ENCODE data around the gene CACNA1A. TPM values are rescaled to one million over a fixed set of nuclear protein-coding genes. Genes with fewer than 3 reads are reported as not detected.

CACNA1A gene
- total and polyA plus RNA-seq, 2 of the 4 experiments (the other 2 are of a cell fraction): 5.9 to 15.0 TPM

DNA sequence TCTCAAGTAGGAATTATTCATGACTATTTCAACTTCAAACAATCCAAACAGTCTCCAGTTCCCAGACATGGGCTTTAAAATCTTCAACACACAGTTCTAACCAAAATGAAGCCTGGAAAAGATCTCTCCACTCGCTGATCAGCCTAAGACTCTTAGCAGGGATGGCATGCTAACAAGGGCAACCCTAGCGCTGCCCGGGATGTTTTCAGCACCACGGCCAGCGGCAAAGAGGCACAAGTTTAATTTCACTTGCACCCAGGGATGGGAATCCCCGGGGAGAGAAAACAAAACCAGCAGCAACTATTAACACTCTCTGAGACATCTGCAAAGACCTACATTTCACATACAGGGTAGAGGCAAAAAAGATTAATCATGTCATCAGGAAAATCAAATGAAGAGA lies 43.0 kb downstream of the CACNA1A start:
- H3K4me1 ChIP-seq (ENCODE audit: control insufficient read depth, insufficient read depth, low read length): no peaks in the 10 kb centered on the region
- no peak overlapping the region for H2AFZ ChIP-seq (replicated peaks; ENCODE audit: low read length, poor library complexity)
- BruUV-seq (replicated peaks): no TSS peak
- intact Hi-C loops (cut with micrococcal nuclease): loop anchor here (1.0 to 10.0 kb wide), 2 partner anchors 21 to 52 kb away; no protein-coding TSS in a partner anchor
- no peak overlapping the region for H2AK9ac ChIP-seq (replicated peaks; ENCODE audit: low read depth, low read length, poor library complexity)
- no peak overlapping the region for H3K18ac ChIP-seq (ENCODE audit: low read depth, low read length)
- no peak overlapping the region for H3K14ac ChIP-seq (replicated peaks; ENCODE audit: low read depth, low read length)
- no peak overlapping the region for H3K27ac ChIP-seq (ENCODE audit: insufficient read depth, low read length)
- H2BK120ac ChIP-seq (ENCODE audit: low read depth, low read length): no peak overlapping the region
- H2BK15ac ChIP-seq (ENCODE audit: low read depth, low read length): no peak overlapping the region
- H3K23ac ChIP-seq (ENCODE audit: low read depth, low read length): no peak overlapping the region
- peaks cover 5% of the 10 kb centered on the region; the same call in 1 of the 2 replicates for H4K20me1 ChIP-seq (ENCODE audit: insufficient read depth, low read length)
- ATAC-seq (ENCODE audit: low read depth) (peak; percentile 56), DNase-seq (peak; percentile 15)
- no peak overlapping the region for H3K56ac ChIP-seq (ENCODE audit: extremely low read depth, insufficient read depth, low read length)
- H3K79me1 ChIP-seq (ENCODE audit: low read depth in 1 of 2, low read length in 2 of 2): no peaks in the 10 kb centered on the region
- no peak overlapping the region for H4K91ac ChIP-seq (ENCODE audit: insufficient read depth, low read depth, low read length)
- ChIA-PET POLR2A (ENCODE audit: unreplicated experiment) (no interaction called here), CTCF (no interaction called here)
- no peak overlapping the region for H4K8ac ChIP-seq (ENCODE audit: low read depth in 2 of 2, low read length in 2 of 2)
- no peak overlapping the region for H3K4ac ChIP-seq (ENCODE audit: low read depth, low read length)
- no peak overlapping the region for H2BK5ac ChIP-seq (ENCODE audit: low read depth, low read length, poor library complexity, severe bottlenecking)
- no peak overlapping the region for H3K9ac ChIP-seq (ENCODE audit: low read depth, low read length)
- no peaks in the 10 kb centered on the region for H3K36me3 ChIP-seq (ENCODE audit: control insufficient read depth, insufficient read depth, low read length)
- H3K4me3 ChIP-seq (ENCODE audit: insufficient read depth, low read depth, low read length): no peak overlapping the region
- WGBS, 2 experiments (ENCODE audit: extremely low coverage in 2 of 2, insufficient read length in 1 of 2): no CpG with 5 or more reads among the region's 6 CpGs
- in situ Hi-C loops (cut with MboI; ENCODE audit: low sequenced_read_pairs): no loop called here
- H3K27me3 ChIP-seq (ENCODE audit: control insufficient read depth, insufficient read depth, low read length): no peaks in the 10 kb centered on the region
- dilution Hi-C loops (cut with HindIII; ENCODE audit: low sequenced_read_pairs, unreplicated experiment): no loop called here
- no peak overlapping the region for H2AK5ac ChIP-seq (ENCODE audit: low read depth, low read length)
- H4K5ac ChIP-seq (ENCODE audit: low read depth, low read length): no peak overlapping the region
- no peaks in the 10 kb centered on the region for H3K9me1 ChIP-seq (ENCODE audit: insufficient read depth, low read length)
- no peak overlapping the region for H2BK20ac ChIP-seq (ENCODE audit: low read depth, low read length)
- TF ChIP-seq NFE2L2 (IDR thresholded peaks at IDR 0.05; ENCODE audit: low read depth, low read length): no peak
- TF ChIP-seq, protein P1, sequence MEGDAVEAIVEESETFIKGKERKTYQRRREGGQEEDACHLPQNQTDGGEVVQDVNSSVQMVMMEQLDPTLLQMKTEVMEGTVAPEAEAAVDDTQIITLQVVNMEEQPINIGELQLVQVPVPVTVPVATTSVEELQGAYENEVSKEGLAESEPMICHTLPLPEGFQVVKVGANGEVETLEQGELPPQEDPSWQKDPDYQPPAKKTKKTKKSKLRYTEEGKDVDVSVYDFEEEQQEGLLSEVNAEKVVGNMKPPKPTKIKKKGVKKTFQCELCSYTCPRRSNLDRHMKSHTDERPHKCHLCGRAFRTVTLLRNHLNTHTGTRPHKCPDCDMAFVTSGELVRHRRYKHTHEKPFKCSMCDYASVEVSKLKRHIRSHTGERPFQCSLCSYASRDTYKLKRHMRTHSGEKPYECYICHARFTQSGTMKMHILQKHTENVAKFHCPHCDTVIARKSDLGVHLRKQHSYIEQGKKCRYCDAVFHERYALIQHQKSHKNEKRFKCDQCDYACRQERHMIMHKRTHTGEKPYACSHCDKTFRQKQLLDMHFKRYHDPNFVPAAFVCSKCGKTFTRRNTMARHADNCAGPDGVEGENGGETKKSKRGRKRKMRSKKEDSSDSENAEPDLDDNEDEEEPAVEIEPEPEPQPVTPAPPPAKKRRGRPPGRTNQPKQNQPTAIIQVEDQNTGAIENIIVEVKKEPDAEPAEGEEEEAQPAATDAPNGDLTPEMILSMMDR (conservative IDR thresholded peaks at IDR 0.05; ENCODE audit: low read depth, low read length): no peak
- no peak for TF ChIP-seq MAFK (IDR thresholded peaks at IDR 0.05; ENCODE audit: low read depth, low read length)
- TF ChIP-seq CEBPB (IDR thresholded peaks at IDR 0.05; ENCODE audit: low read depth, low read length): no peak
- no peak for TF ChIP-seq RCOR1 (IDR thresholded peaks at IDR 0.05; ENCODE audit: insufficient replicate concordance, low read length)
- TF ChIP-seq CHD1 (IDR thresholded peaks at IDR 0.05; ENCODE audit: low read depth, low read length): no peak
- TF ChIP-seq, protein P2, sequence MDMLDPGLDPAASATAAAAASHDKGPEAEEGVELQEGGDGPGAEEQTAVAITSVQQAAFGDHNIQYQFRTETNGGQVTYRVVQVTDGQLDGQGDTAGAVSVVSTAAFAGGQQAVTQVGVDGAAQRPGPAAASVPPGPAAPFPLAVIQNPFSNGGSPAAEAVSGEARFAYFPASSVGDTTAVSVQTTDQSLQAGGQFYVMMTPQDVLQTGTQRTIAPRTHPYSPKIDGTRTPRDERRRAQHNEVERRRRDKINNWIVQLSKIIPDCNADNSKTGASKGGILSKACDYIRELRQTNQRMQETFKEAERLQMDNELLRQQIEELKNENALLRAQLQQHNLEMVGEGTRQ (IDR thresholded peaks at IDR 0.05; ENCODE audit: low read depth, low read length): no peak
- TF ChIP-seq, protein P3, sequence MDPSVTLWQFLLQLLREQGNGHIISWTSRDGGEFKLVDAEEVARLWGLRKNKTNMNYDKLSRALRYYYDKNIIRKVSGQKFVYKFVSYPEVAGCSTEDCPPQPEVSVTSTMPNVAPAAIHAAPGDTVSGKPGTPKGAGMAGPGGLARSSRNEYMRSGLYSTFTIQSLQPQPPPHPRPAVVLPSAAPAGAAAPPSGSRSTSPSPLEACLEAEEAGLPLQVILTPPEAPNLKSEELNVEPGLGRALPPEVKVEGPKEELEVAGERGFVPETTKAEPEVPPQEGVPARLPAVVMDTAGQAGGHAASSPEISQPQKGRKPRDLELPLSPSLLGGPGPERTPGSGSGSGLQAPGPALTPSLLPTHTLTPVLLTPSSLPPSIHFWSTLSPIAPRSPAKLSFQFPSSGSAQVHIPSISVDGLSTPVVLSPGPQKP (IDR thresholded peaks at IDR 0.05; ENCODE audit: borderline replicate concordance, low read depth, low read length): no peak
- no peak for TF ChIP-seq RAD21 (IDR thresholded peaks at IDR 0.05; ENCODE audit: low read length)
- no peak for TF ChIP-seq MXI1 (IDR thresholded peaks at IDR 0.05; ENCODE audit: borderline replicate concordance, low read depth, low read length)
- no peak for TF ChIP-seq BHLHE40 (IDR thresholded peaks at IDR 0.05; ENCODE audit: low read depth, low read length)
- no peak for TF ChIP-seq POLR2A (IDR thresholded peaks at IDR 0.05; ENCODE audit: low read depth, low read length)
- no peak for TF ChIP-seq RFX5 (IDR thresholded peaks at IDR 0.05; ENCODE audit: low read depth, low read length)
- TF ChIP-seq MAZ (IDR thresholded peaks at IDR 0.05; ENCODE audit: borderline replicate concordance, low read depth, low read length): no peak
- no peak for TF ChIP-seq SMC3 (IDR thresholded peaks at IDR 0.05; ENCODE audit: low read depth, low read length)
- no peak for TF ChIP-seq FOS (IDR thresholded peaks at IDR 0.05; ENCODE audit: low read depth, low read length)
- no peak overlapping the region for H3K4me2 ChIP-seq (ENCODE audit: low read depth, low read length)
- no peaks in the 10 kb centered on the region for H3K9me3 ChIP-seq (ENCODE audit: control insufficient read depth, insufficient read depth, low read length)

Data from IMR-90 (cell line).